ENCODE data around the gene PUSL1. TPM values are rescaled to one million over a fixed set of nuclear protein-coding genes. Genes with fewer than 3 reads are reported as not detected.

PUSL1 gene
- total and polyA plus RNA-seq, 2 of the 13 experiments (the other 11 are each of a cell fraction or from before 2014, with no cell fraction given) = 8.3 to 22.2 TPM

GRCh38 chr1:1309251-1310108 is 1.1 kb downstream of the PUSL1 start:
- peaks cover 36% of the 10 kb centered on the region for H3K4me1 ChIP-seq (ENCODE audit: insufficient read depth, low read length)
- peaks cover 13 to 36% of the 10 kb centered on the region in 2 experiments; a peak in 3 of 5 replicates for H3K36me3 ChIP-seq (replicated peaks in 1 of 2; ENCODE audit: control insufficient read depth in 1 of 2, insufficient read depth in 2 of 2, low read length in 2 of 2)
- peaks cover 13% of the 10 kb centered on the region for H3K79me2 ChIP-seq (ENCODE audit: insufficient read depth, low read length)
- no peak for ATAC-seq
- H2AFZ ChIP-seq (ENCODE audit: low read length) = no peak overlapping the region
- H3K4me3 ChIP-seq (replicated peaks in 1 of 3; ENCODE audit: insufficient read depth in 1 of 3, low read depth in 2 of 3, low read length in 3 of 3) = peak overlapping the region; percentile 75 to 91 (median 90)
- peak overlapping the region; percentile 86 for H3K9ac ChIP-seq (ENCODE audit: insufficient read depth, low read depth, low read length)
- peak overlapping the region; percentile 88 for H3K4me2 ChIP-seq (ENCODE audit: low read depth, low read length)
- WGBS (ENCODE audit: low lambda C conversion rate) = 94% methylated on average over 13 of the region's 57 CpGs
- peak overlapping the region; percentile 73 for H3K27ac ChIP-seq (ENCODE audit: extremely low read length, insufficient read depth, low read length)
- intact Hi-C loops (cut with micrococcal nuclease; ENCODE audit: unreplicated experiment) = no loop called here
- no TSS peak for BruUV-seq (replicated peaks)
- in situ Hi-C loops (cut with HindIII; ENCODE audit: extremely low pct_ligation_motif_present, low pct_unique_long_range_greater_than_20kb) = no loop called here
- FAIRE-seq = no peak
- no peak for DNase-seq (ENCODE audit: low spot score)
- ChIA-PET CTCF (ENCODE audit: low intra/inter-chr PET ratio, low total read pairs) (no interaction called here), POLR2A (interaction anchor here (1.3 to 1.6 kb wide), 2 partner anchors 16 to 38 kb away, joined by 4 to 5 read pairs; no protein-coding TSS in a partner anchor)
- no peaks in the 10 kb centered on the region; the same call in 1 of the 2 replicates for H4K20me1 ChIP-seq (ENCODE audit: insufficient read depth, low read length)
- H3K9me3 ChIP-seq (ENCODE audit: low read length) = no peaks in the 10 kb centered on the region
- H3K27me3 ChIP-seq (ENCODE audit: control insufficient read depth in 1 of 2, insufficient read depth in 2 of 2, low read length in 2 of 2) = no peaks in the 10 kb centered on the region
- no peak for TF ChIP-seq NFYB (CRISPR knock-in tag; IDR thresholded peaks at IDR 0.05)
- TF ChIP-seq, protein P1, sequence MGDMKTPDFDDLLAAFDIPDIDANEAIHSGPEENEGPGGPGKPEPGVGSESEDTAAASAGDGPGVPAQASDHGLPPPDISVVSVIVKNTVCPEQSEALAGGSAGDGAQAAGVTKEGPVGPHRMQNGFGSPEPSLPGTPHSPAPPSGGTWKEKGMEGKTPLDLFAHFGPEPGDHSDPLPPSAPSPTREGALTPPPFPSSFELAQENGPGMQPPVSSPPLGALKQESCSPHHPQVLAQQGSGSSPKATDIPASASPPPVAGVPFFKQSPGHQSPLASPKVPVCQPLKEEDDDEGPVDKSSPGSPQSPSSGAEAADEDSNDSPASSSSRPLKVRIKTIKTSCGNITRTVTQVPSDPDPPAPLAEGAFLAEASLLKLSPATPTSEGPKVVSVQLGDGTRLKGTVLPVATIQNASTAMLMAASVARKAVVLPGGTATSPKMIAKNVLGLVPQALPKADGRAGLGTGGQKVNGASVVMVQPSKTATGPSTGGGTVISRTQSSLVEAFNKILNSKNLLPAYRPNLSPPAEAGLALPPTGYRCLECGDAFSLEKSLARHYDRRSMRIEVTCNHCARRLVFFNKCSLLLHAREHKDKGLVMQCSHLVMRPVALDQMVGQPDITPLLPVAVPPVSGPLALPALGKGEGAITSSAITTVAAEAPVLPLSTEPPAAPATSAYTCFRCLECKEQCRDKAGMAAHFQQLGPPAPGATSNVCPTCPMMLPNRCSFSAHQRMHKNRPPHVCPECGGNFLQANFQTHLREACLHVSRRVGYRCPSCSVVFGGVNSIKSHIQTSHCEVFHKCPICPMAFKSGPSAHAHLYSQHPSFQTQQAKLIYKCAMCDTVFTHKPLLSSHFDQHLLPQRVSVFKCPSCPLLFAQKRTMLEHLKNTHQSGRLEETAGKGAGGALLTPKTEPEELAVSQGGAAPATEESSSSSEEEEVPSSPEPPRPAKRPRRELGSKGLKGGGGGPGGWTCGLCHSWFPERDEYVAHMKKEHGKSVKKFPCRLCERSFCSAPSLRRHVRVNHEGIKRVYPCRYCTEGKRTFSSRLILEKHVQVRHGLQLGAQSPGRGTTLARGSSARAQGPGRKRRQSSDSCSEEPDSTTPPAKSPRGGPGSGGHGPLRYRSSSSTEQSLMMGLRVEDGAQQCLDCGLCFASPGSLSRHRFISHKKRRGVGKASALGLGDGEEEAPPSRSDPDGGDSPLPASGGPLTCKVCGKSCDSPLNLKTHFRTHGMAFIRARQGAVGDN (CRISPR knock-in tag; IDR thresholded peaks at IDR 0.05) = peak; percentile 38; the same call in 1 of the 2 replicates
- TF ChIP-seq MAFG (CRISPR knock-in tag; IDR thresholded peaks at IDR 0.05) = no peak
- no peak for TF ChIP-seq ZNF180 (CRISPR knock-in tag; IDR thresholded peaks at IDR 0.05; ENCODE audit: borderline replicate concordance, low read depth)
- TF ChIP-seq HDAC2 (CRISPR knock-in tag; IDR thresholded peaks at IDR 0.05) = no peak
- no peak for TF ChIP-seq ZNF432 (CRISPR knock-in tag; IDR thresholded peaks at IDR 0.05; ENCODE audit: borderline replicate concordance)
- TF ChIP-seq ZNF350 (CRISPR knock-in tag; IDR thresholded peaks at IDR 0.05; ENCODE audit: borderline replicate concordance, low read depth) = peak; percentile 32; the same call in 1 of the 2 replicates
- no peak for TF ChIP-seq ZFP36 (IDR thresholded peaks at IDR 0.05; ENCODE audit: borderline replicate concordance, low read depth, low read length, partially characterized antibody)
- TF ChIP-seq, protein P2, sequence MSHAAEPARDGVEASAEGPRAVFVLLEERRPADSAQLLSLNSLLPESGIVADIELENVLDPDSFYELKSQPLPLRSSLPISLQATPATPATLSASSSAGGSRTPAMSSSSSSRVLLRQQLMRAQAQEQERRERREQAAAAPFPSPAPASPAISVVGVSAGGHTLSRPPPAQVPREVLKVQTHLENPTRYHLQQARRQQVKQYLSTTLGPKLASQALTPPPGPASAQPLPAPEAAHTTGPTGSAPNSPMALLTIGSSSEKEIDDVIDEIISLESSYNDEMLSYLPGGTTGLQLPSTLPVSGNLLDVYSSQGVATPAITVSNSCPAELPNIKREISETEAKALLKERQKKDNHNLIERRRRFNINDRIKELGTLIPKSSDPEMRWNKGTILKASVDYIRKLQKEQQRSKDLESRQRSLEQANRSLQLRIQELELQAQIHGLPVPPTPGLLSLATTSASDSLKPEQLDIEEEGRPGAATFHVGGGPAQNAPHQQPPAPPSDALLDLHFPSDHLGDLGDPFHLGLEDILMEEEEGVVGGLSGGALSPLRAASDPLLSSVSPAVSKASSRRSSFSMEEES (CRISPR knock-in tag; IDR thresholded peaks at IDR 0.05) = no peak
- no peak for TF ChIP-seq KDM6A (CRISPR knock-in tag; IDR thresholded peaks at IDR 0.05; ENCODE audit: low read depth)
- 0 out of 2 replicates have a peak, but pooled peaks have one; percentile 16 for TF ChIP-seq GABPB1 (CRISPR knock-in tag; IDR thresholded peaks at IDR 0.05)
- TF ChIP-seq RORA (CRISPR knock-in tag; IDR thresholded peaks at IDR 0.05) = no peak
- 0 out of 2 replicates have a peak, but pooled peaks have one; percentile 5 for TF ChIP-seq ARID5B (CRISPR knock-in tag; IDR thresholded peaks at IDR 0.05)
- TF ChIP-seq AKAP8 (CRISPR knock-in tag; IDR thresholded peaks at IDR 0.05) = no peak

Measured in HepG2 (cell line).